MM.1S (cell line): ENCODE results near the gene SMIM33.

Experiments used
- EZH2 ChIP-seq: fragments of 300-600 bp; sonication (generic); optimal IDR thresholded peaks from 2 replicates; pipeline ENCODE3; 2017; ENCODE audit warnings: low read depth, mild to moderate bottlenecking, antibody characterized with exemption, low read length, mixed read lengths
- TF ChIP-seq, protein P1 (sequence below): fragments of 300-600 bp; sonication (generic); IDR thresholded peaks from 2 replicates; pipeline ENCODE4 v1.5.1; 2016; ENCODE audit warnings: antibody characterized with exemption, low read length, mixed read lengths

DNA sequence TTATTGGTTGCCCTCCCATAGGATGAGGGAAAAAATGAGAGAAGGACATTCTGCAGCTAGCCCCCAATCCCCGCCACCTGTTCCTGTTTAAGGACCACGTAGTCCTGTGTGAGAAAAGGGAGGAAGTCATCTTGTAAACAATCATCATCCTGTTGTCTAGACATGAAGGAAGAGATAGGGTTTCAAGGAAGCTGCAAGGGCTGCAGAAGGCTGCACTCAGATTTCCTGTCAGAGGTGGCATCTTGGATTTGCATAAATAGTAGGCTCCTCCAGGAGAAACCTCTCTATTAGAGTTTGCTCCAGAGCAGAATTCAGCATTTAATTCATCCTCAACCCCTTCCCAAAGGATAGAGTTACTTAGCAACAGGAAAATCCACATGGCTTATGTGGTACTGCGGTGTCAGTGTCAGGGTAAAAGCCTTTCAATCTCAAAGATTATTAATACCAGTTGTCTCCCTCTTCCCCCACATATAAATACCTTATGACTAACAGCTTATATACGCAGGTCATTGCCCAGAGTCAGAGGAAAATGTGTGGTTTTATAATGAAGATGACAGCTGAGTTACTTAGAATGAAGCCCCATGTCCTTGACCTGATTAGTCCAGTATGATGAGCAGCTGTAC lies 26.9 kb upstream of the SMIM33 start:
- TF ChIP-seq, protein P1, sequence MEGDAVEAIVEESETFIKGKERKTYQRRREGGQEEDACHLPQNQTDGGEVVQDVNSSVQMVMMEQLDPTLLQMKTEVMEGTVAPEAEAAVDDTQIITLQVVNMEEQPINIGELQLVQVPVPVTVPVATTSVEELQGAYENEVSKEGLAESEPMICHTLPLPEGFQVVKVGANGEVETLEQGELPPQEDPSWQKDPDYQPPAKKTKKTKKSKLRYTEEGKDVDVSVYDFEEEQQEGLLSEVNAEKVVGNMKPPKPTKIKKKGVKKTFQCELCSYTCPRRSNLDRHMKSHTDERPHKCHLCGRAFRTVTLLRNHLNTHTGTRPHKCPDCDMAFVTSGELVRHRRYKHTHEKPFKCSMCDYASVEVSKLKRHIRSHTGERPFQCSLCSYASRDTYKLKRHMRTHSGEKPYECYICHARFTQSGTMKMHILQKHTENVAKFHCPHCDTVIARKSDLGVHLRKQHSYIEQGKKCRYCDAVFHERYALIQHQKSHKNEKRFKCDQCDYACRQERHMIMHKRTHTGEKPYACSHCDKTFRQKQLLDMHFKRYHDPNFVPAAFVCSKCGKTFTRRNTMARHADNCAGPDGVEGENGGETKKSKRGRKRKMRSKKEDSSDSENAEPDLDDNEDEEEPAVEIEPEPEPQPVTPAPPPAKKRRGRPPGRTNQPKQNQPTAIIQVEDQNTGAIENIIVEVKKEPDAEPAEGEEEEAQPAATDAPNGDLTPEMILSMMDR = no peak
- no peak for TF ChIP-seq EZH2
